ENCODE data around the gene POLD1. TPM values are rescaled to one million over a fixed set of nuclear protein-coding genes. Genes with fewer than 3 reads are reported as not detected.
A peak's percentile ranks its signal among the peaks of the same experiment; 100 is the strongest.

POLD1 gene
- total RNA-seq, 1 donor from 2014 or later: 36.7 TPM

GRCh38 chr19:50365434-50366306, 18.5 kb upstream of the POLD1 start, which contains the start of gene NAPSA:
Gene NAPSA, minus strand, starts transcription at chr19:50365639. Its CDS starts 18 bp downstream, at chr19:50365621.
- no peak within 1 kb of the TSS for H2AFZ ChIP-seq (replicated peaks)
- H3F3A ChIP-seq (ENCODE audit: low read depth): peaks cover 4% of the 10 kb centered on the region
- H3K27ac Mint-ChIP-seq: no peak within 1 kb of the TSS
- no peaks in the 10 kb centered on the region for H3K36me3 Mint-ChIP-seq
- H3K9me3 Mint-ChIP-seq: peaks cover 2% of the 10 kb centered on the region
- no peaks in the 10 kb centered on the region for H4K20me1 ChIP-seq (ENCODE audit: low read depth)
- TF ChIP-seq EZH2 (IDR thresholded peaks at IDR 0.05) (no peak), EZH2phosphoT487 (IDR thresholded peaks at IDR 0.05) (no peak)
- TF ChIP-seq, protein P1, sequence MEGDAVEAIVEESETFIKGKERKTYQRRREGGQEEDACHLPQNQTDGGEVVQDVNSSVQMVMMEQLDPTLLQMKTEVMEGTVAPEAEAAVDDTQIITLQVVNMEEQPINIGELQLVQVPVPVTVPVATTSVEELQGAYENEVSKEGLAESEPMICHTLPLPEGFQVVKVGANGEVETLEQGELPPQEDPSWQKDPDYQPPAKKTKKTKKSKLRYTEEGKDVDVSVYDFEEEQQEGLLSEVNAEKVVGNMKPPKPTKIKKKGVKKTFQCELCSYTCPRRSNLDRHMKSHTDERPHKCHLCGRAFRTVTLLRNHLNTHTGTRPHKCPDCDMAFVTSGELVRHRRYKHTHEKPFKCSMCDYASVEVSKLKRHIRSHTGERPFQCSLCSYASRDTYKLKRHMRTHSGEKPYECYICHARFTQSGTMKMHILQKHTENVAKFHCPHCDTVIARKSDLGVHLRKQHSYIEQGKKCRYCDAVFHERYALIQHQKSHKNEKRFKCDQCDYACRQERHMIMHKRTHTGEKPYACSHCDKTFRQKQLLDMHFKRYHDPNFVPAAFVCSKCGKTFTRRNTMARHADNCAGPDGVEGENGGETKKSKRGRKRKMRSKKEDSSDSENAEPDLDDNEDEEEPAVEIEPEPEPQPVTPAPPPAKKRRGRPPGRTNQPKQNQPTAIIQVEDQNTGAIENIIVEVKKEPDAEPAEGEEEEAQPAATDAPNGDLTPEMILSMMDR (IDR thresholded peaks at IDR 0.05): no peak
- no peaks in the 10 kb centered on the region for H3K79me2 ChIP-seq (ENCODE audit: low read depth)
- H3K36me3 ChIP-seq: no peaks in the 10 kb centered on the region
- H3K4me3 Mint-ChIP-seq: no peak within 1 kb of the TSS
- H3K4me1 Mint-ChIP-seq: peaks cover 22% of the 10 kb centered on the region
- no peaks in the 10 kb centered on the region for H3K9me3 ChIP-seq (ENCODE audit: low read depth)
- no peak within 1 kb of the TSS for H3K4me3 ChIP-seq
- no peaks in the 10 kb centered on the region for H3K27me3 ChIP-seq
- no peak within 1 kb of the TSS for H3K27ac ChIP-seq
- H3K27me3 Mint-ChIP-seq (ENCODE audit: insufficient read depth, low read depth): peaks cover 7% of the 10 kb centered on the region
- no peak within 1 kb of the TSS for H3K9ac ChIP-seq
- peaks cover 8% of the 10 kb centered on the region for H3K4me1 ChIP-seq
- no peak for DNase-seq (ENCODE audit: low spot score)
- H3K4me2 ChIP-seq: no peak within 1 kb of the TSS

DNA sequence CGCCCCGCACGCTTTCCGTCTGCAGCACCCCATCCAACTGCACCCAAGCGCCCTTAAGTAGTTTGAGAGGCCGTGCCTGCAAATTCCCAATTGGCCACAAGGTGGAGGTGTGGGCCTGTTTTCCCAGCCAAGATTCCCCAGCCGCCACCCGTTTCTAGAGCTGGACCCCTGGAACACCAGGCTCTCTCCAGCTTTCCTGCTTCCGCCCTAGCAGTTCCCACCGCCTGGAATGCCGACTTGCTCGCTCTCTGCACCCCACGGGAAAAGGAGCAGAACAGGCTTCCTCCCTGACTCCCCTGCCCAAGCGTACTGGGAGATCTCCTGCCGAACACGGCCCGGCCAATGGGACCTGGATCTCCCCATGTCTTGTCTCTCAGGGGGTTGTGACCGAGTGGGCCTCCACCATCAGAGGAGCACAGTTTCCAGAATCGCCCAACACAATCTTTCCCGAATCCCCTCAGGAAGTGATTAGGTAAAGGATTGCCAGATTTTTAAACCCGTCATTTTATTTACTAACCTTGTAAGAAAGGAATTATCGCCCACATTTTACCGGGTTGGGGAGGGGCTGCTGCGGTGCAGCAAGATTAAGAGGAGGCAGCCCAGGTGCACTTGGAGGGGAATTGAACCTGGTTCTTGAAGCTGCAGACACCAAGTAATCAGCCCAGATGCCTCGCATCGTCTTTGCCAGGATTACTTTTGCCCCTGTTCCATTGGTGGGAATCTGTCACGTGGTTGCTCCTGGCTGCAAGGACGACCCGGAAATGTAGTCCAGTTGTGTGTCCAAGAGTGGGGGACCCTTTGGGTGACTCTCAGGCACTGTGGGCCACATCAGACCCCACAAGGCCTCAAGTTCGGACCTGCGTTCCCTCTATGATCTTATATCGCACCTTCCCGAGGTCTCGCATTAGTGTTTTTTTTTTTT, 15.2 kb upstream of the POLD1 start:
- Mint-ChIP-seq H3K36me3 (no peaks in the 10 kb centered on the region), H3K4me3 (peak overlapping the region; percentile 90), H3K4me1 (peaks cover 13% of the 10 kb centered on the region), H3K27me3 (ENCODE audit: insufficient read depth, low read depth) (peaks cover 4% of the 10 kb centered on the region), H3K9me3 (no peaks in the 10 kb centered on the region), H3K27ac (peak overlapping the region; percentile 93)
- Histone ChIP-seq H2AFZ (replicated peaks) (peak overlapping the region; percentile 75), H3K4me2 (peak overlapping the region; percentile 80), H3K36me3 (no peaks in the 10 kb centered on the region), H3K4me1 (peaks cover 5% of the 10 kb centered on the region), H3K27me3 (no peaks in the 10 kb centered on the region), H3K4me3 (peak overlapping the region; percentile 52), H3F3A (ENCODE audit: low read depth) (peaks cover 4% of the 10 kb centered on the region), H3K27ac (no peak overlapping the region), H3K9me3 (ENCODE audit: low read depth) (no peaks in the 10 kb centered on the region), H3K9ac (peak overlapping the region; percentile 23), H3K79me2 (ENCODE audit: low read depth) (no peaks in the 10 kb centered on the region), H4K20me1 (ENCODE audit: low read depth) (no peaks in the 10 kb centered on the region)
- no peak for TF ChIP-seq EZH2phosphoT487 (IDR thresholded peaks at IDR 0.05)
- no peak for TF ChIP-seq EZH2 (IDR thresholded peaks at IDR 0.05)
- TF ChIP-seq, protein P1 (IDR thresholded peaks at IDR 0.05): peak; percentile 89
- DNase-seq (ENCODE audit: low spot score): peak; percentile 88

- Mint-ChIP-seq H3K4me1 (peaks cover 17% of the 10 kb centered on the region), H3K27ac (no peak overlapping the region), H3K9me3 (no peaks in the 10 kb centered on the region), H3K4me3 (no peak overlapping the region), H3K36me3 (no peaks in the 10 kb centered on the region), H3K27me3 (ENCODE audit: insufficient read depth, low read depth) (peaks cover 7% of the 10 kb centered on the region)
- no peak overlapping the region for H3K27ac ChIP-seq
- TF ChIP-seq EZH2 (IDR thresholded peaks at IDR 0.05): no peak
- TF ChIP-seq, protein P1 (IDR thresholded peaks at IDR 0.05): no peak
- TF ChIP-seq EZH2phosphoT487 (IDR thresholded peaks at IDR 0.05): no peak
- H3K79me2 ChIP-seq (ENCODE audit: low read depth): no peaks in the 10 kb centered on the region
- H3F3A ChIP-seq (ENCODE audit: low read depth): peaks cover 16% of the 10 kb centered on the region
- no peak overlapping the region for H2AFZ ChIP-seq (replicated peaks)
- no peak overlapping the region for H3K9ac ChIP-seq
- H3K4me3 ChIP-seq: no peak overlapping the region
- no peak for DNase-seq (ENCODE audit: low spot score)
- no peaks in the 10 kb centered on the region for H3K36me3 ChIP-seq
- peaks cover 5% of the 10 kb centered on the region for H3K4me1 ChIP-seq
- H3K4me2 ChIP-seq: no peak overlapping the region
- H3K9me3 ChIP-seq (ENCODE audit: low read depth): no peaks in the 10 kb centered on the region
- H3K27me3 ChIP-seq: no peaks in the 10 kb centered on the region
- no peaks in the 10 kb centered on the region for H4K20me1 ChIP-seq (ENCODE audit: low read depth)
Measured at GRCh38 chr19:50371914-50372475, 12.2 kb upstream of the POLD1 start.

Measured in neural progenitor cell (in vitro differentiated cells).